ENCODE results near the gene ANXA1. TPM values are rescaled to one million over a fixed set of nuclear protein-coding genes. Genes with fewer than 3 reads are reported as not detected.

The ANXA1 gene
- total RNA-seq, 1 experiment from 2014 or later: 826 TPM

DNA sequence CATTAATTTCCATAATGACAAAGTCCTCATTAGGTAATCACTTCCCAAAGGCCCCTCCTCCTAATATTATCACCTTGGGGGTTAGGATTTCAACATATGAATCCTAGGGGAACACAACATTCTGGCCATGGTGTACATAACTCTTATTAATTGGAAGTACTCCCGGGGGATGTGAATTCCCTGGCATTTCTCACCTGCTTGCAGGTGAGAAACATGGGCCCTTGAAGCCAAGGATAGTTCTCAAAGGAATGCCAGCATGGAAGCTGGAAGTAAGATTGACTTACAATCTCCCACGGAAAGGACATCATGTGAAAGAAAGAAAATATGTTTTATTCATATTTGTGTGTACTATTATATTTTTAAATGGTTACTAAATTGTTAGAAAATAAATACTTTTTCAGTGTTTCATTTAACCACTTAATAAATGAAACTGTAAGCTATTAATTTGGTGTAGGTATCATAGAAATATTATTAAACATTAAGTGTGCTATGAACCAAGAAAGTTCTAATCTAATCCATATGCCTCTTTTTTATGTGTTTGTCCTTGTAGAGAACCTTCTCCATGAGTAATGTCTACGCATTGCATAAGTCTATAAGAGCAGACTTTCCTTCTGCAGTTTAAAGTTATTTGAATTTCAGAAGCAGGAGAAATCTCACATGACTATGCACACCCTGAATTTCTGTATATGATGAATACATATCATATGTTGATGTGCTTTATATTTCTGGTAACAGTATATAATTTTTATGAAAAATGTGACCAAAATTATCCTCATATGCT is 59.4 kb downstream of the ANXA1 start:
- DNase-seq (ENCODE audit: low read depth): no peak

DNA sequence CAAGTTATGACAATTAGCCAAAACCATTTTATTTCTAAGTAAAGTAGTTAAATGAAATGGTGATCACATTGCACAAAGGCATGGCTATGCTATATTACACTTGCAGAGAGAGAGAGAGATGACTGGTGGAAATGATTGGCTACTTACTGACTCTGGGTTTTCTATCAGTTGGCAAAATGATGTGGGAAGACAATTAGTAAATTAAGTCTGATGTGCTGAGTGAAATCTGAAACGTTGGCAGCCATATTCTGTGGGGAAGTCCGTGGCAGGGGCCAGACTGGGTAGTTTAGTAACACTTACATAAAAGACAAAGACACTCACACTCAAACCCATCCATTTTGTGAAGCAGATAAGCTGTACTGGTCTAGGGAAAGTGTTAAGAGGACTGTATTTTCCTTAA is 61.6 kb downstream of the ANXA1 start:
- no peak for DNase-seq (ENCODE audit: low read depth)

DNA sequence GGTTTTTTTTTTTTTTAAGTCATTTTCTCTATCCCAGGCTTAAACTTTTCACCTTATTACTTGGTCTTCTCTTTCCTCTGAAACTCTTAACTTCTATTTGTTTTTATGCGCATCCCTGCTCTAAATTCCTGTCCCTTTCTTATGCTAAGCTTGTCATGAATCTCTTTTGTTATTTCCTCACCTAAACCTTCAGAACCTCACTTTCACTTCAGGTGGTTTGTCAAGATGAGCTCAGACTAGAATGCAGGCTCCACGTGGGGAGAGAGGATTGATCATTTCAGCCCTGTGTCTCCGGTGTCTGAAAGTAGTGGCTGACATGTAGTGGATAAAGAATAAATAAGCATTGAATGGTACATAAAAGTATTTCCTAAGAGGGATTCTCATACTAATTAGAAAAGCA is 63.6 kb downstream of the ANXA1 start:
- DNase-seq (ENCODE audit: low read depth): no peak

DNA sequence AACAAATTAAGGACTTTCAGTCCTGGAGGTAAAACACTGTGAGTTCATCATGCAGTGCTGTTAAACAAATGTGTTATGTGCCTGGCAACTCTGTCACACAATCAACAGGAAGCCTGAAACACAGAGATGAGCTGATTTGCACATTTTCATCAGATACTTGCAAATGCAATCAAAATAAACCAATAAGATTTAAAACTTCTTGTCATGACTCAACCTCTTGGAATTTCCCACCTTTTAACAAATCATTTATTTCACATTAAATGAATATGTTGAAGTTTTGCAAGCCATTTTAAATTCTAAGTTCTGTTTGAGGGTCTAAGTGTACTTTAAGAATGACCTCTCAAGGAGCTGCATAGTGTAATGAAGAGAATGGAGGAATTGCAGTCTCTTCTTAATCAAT is 64.4 kb downstream of the ANXA1 start:
- no peak for DNase-seq (ENCODE audit: low read depth)

Other genes starting within 250 kb of the ANXA1 start
- gene ALDH1A1, start 198.8 kb upstream of the ANXA1 start, total RNA-seq (2014; rRNA removed; shearing (Covaris generic)): not detected in 2 replicates